ENCODE results near the gene PHOX2A. TPM values are rescaled to one million over a fixed set of nuclear protein-coding genes. Genes with fewer than 3 reads are reported as not detected.

PHOX2A gene
- total RNA-seq, 6 experiments from 2014 or later: not detected

GRCh38 chr11:72237112-72237931 is 6.7 kb downstream of the PHOX2A start:
- WGBS (ENCODE audit: insufficient coverage, low coverage, low lambda C conversion rate, missing lambda C conversion rate): 92% methylated on average over 2 of the region's 22 CpGs
- H3K27me3 ChIP-seq: no peaks in the 10 kb centered on the region
- H3K36me3 ChIP-seq: peaks cover 4 to 40% (median 14%) of the 10 kb centered on the region in 4 donors
- DNase-seq (peak in 2 of 3 donors; percentile 45 to 53), ATAC-seq (no peak)
- peaks cover 0 to 13% (median 3%) of the 10 kb centered on the region in 4 donors for H3K4me1 ChIP-seq
- H3K9me3 ChIP-seq: no peaks in the 10 kb centered on the region
- intact Hi-C loops (cut with DNase I): no loop called here
- H3K27ac ChIP-seq: no peak overlapping the region
- H3K4me3 ChIP-seq: no peak overlapping the region
- TF ChIP-seq POLR2A (IDR thresholded peaks at IDR 0.05) (no peak), CTCF (IDR thresholded peaks at IDR 0.05) (no peak)

GRCh38 chr11:72236774-72237111 is 7.2 kb downstream of the PHOX2A start:
- Histone ChIP-seq H3K36me3 (peaks cover 4 to 46% (median 16%) of the 10 kb centered on the region in 4 donors), H3K27me3 (no peaks in the 10 kb centered on the region), H3K27ac (no peak overlapping the region), H3K9me3 (no peaks in the 10 kb centered on the region), H3K4me1 (peaks cover 0 to 13% (median 3%) of the 10 kb centered on the region in 4 donors), H3K4me3 (no peak overlapping the region)
- WGBS (ENCODE audit: insufficient coverage, low coverage, low lambda C conversion rate, missing lambda C conversion rate): 77% methylated on average over 2 of the region's 2 CpGs
- intact Hi-C loops (cut with DNase I): no loop called here
- DNase-seq (no peak), ATAC-seq (no peak)
- TF ChIP-seq CTCF (IDR thresholded peaks at IDR 0.05) (no peak), POLR2A (IDR thresholded peaks at IDR 0.05) (no peak)

GRCh38 chr11:72236083-72236697 is 7.8 kb downstream of the PHOX2A start:
- 80% methylated on average over 4 of the region's 4 CpGs for WGBS (ENCODE audit: insufficient coverage, low coverage, low lambda C conversion rate, missing lambda C conversion rate)
- intact Hi-C loops (cut with DNase I): no loop called here
- Histone ChIP-seq H3K36me3 (peaks cover 4 to 52% (median 19%) of the 10 kb centered on the region in 4 donors), H3K27me3 (no peaks in the 10 kb centered on the region), H3K4me1 (peaks cover 0 to 13% (median 3%) of the 10 kb centered on the region in 4 donors), H3K27ac (no peak overlapping the region), H3K9me3 (no peaks in the 10 kb centered on the region), H3K4me3 (no peak overlapping the region)
- ATAC-seq: no peak
- no peak for DNase-seq
- TF ChIP-seq CTCF (IDR thresholded peaks at IDR 0.05) (no peak), POLR2A (IDR thresholded peaks at IDR 0.05) (no peak)

GRCh38 chr11:72235351-72236057 is 8.5 kb downstream of the PHOX2A start:
- ATAC-seq: no peak
- intact Hi-C loops (cut with DNase I): no loop called here
- H3K9me3 ChIP-seq: no peaks in the 10 kb centered on the region
- H3K36me3 ChIP-seq: peaks cover 4 to 59% (median 23%) of the 10 kb centered on the region in 4 donors
- no peaks in the 10 kb centered on the region for H3K27me3 ChIP-seq
- TF ChIP-seq POLR2A (IDR thresholded peaks at IDR 0.05) (no peak), CTCF (IDR thresholded peaks at IDR 0.05) (no peak)
- DNase-seq: peak in 1 of 3 donors; percentile 42
- no peak overlapping the region for H3K4me3 ChIP-seq
- WGBS (ENCODE audit: insufficient coverage, low coverage, low lambda C conversion rate, missing lambda C conversion rate): 97% methylated on average over 10 of the region's 17 CpGs
- H3K4me1 ChIP-seq: peaks cover 0 to 13% (median 3%) of the 10 kb centered on the region in 4 donors
- no peak overlapping the region for H3K27ac ChIP-seq

All from right lobe of liver (tissue), 6 donors.